H1 (cell line): ENCODE measurements around the gene CSAD. TPM values are rescaled to one million over a fixed set of nuclear protein-coding genes. Genes with fewer than 3 reads are reported as not detected.

Experiments
- CTCF ChIA-PET: fragments of 300-600 bp; sonication (Branson Sonifier 250); formaldehyde crosslinking; loops from one replicate; lab custom pipeline; 2021; ENCODE audit not compliant: partially characterized antibody; lab: Charles Lee
- POLR2A ChIA-PET: fragments of 300-600 bp; sonication (Branson Sonifier 250); formaldehyde crosslinking; loops from one replicate; lab custom pipeline; 2021; ENCODE audit warnings: inconsistent platforms; ENCODE audit not compliant: partially characterized antibody; lab: Charles Lee
- DNase-seq, 2 experiments: peaks; one replicate each; pipeline versions ENCODE4 v3.0.0 to v3.0.0-alpha.2; 2010 to 2022; ENCODE audit warnings: low spot score in 2 of 2, low read depth in 1 of 2, mixed read lengths in 1 of 2
- FAIRE-seq: peaks from 2 replicates; lab custom pipeline; 2011; peaks lifted over from hg19 to GRCh38; lab: Jason Lieb, UNC
- H2AFZ ChIP-seq: 2 replicates; pipeline ENCODE4 v1.8.1; 2012; ENCODE audit warnings: low read length, inconsistent platforms
- H2AK5ac ChIP-seq: 2 replicates; pipeline ENCODE4 v1.6.1; 2013; ENCODE audit warnings: low read depth, low read length
- H2BK120ac ChIP-seq: replicated peaks from 2 replicates; pipeline ENCODE3; 2013; ENCODE audit warnings: low read depth, low read length, inconsistent platforms
- H2BK12ac ChIP-seq: 2 replicates; pipeline ENCODE4 v1.6.1; 2013; ENCODE audit warnings: low read depth, low read length
- H2BK15ac ChIP-seq: 2 replicates; pipeline ENCODE4 v1.6.1; 2013; ENCODE audit warnings: low read length
- H2BK20ac ChIP-seq: 2 replicates; pipeline ENCODE4 v1.6.1; 2013; ENCODE audit warnings: low read length
- H2BK5ac ChIP-seq: 2 replicates; pipeline ENCODE4 v1.6.1; 2013; ENCODE audit warnings: low read depth, low read length
- H3K14ac ChIP-seq: 2 replicates; pipeline ENCODE4 v1.6.1; 2013; ENCODE audit warnings: inconsistent platforms; ENCODE audit not compliant: insufficient read length
- H3K18ac ChIP-seq: 2 replicates; pipeline ENCODE4 v1.6.1; 2013; ENCODE audit warnings: low read length; ENCODE audit errors: extremely low read depth
- H3K23ac ChIP-seq: 2 replicates; pipeline ENCODE4 v1.6.1; 2013; ENCODE audit warnings: inconsistent platforms; ENCODE audit not compliant: insufficient read length
- H3K23me2 ChIP-seq: 2 replicates; pipeline ENCODE4 v1.6.1; 2013; ENCODE audit warnings: low read depth, low read length
- H3K27ac ChIP-seq: 2 replicates; pipeline ENCODE4 v1.6.1; 2011; ENCODE audit warnings: low read depth, low read length, inconsistent platforms
- H3K27me3 ChIP-seq, 4 experiments: replicated peaks in 1 of 4; 1 replicate in 1 of 4; 2 replicates in 3 of 4; pipeline versions ENCODE4 v1.6.1 to v1.8.1; 2011 to 2013; ENCODE audit warnings: low read length in 3 of 4, mild to moderate bottlenecking in 3 of 4, inconsistent platforms in 2 of 4, mixed read lengths in 2 of 4, moderate library complexity in 1 of 4; ENCODE audit not compliant: control insufficient read depth in 3 of 4, insufficient read depth in 3 of 4; ENCODE audit errors: extremely low read depth in 1 of 4
- H3K36me3 ChIP-seq, 4 experiments: 2 replicates each; pipeline versions ENCODE4 v1.6.1 to v1.8.1; 2011 to 2013; ENCODE audit warnings: mild to moderate bottlenecking in 4 of 4, low read length in 3 of 4, moderate library complexity in 2 of 4, control low read depth in 1 of 4, inconsistent platforms in 1 of 4; ENCODE audit not compliant: insufficient read depth in 4 of 4, control insufficient read depth in 2 of 4
- H3K4ac ChIP-seq: replicated peaks from 2 replicates; pipeline ENCODE3; 2013; ENCODE audit warnings: low read length, low read depth, mixed read lengths, inconsistent platforms; ENCODE audit not compliant: insufficient read length
- H3K4me1 ChIP-seq, 4 experiments: replicated peaks in 1 of 4; 1 replicate in 1 of 4; 2 replicates in 3 of 4; pipeline versions ENCODE4 v1.6.1 to v1.8.1; 2011 to 2013; ENCODE audit warnings: low read length in 3 of 4, inconsistent platforms in 2 of 4, mixed read lengths in 1 of 4; ENCODE audit not compliant: insufficient read depth in 4 of 4, control insufficient read depth in 3 of 4
- H3K4me2 ChIP-seq, 2 experiments: 2 replicates each; pipeline versions ENCODE4 v1.6.1 to v1.8.1; 2011 to 2013; ENCODE audit warnings: low read depth in 2 of 2, low read length in 2 of 2, control low read depth in 1 of 2, inconsistent platforms in 1 of 2, mild to moderate bottlenecking in 1 of 2; ENCODE audit not compliant: insufficient read depth in 1 of 2
- H3K4me3 ChIP-seq, 4 experiments: fragments of 200-600, 300-600 bp in 1 of 4; sonication (generic), shearing (Covaris generic), sonication (Bioruptor Twin) in 1 of 4; 2 replicates each; pipeline versions ENCODE4 v1.5.1 to v1.8.1; 2011 to 2016; ENCODE audit warnings: low read length in 4 of 4, low read depth in 3 of 4, control low read depth in 2 of 4, inconsistent platforms in 2 of 4, mild to moderate bottlenecking in 2 of 4, mixed read lengths in 1 of 4, moderate library complexity in 1 of 4; ENCODE audit not compliant: insufficient read depth in 2 of 4; ENCODE audit errors: extremely low read depth in 1 of 4
- H3K56ac ChIP-seq: replicated peaks from 2 replicates; pipeline ENCODE3; 2013; ENCODE audit warnings: low read depth, mild to moderate bottlenecking, mixed read lengths, low read length, inconsistent platforms; ENCODE audit not compliant: insufficient read length
- H3K79me1 ChIP-seq: 2 replicates; pipeline ENCODE4 v1.6.1; 2013; ENCODE audit warnings: low read depth, low read length, control low read depth
- H3K79me2 ChIP-seq, 2 experiments: 2 replicates each; pipeline versions ENCODE4 v1.6.1 to v1.8.1; 2012 to 2013; ENCODE audit warnings: low read length in 2 of 2, mild to moderate bottlenecking in 2 of 2, inconsistent platforms in 1 of 2; ENCODE audit not compliant: insufficient read depth in 2 of 2, control insufficient read depth in 1 of 2
- H3K9ac ChIP-seq, 4 experiments: replicated peaks in 1 of 4; 1 replicate in 1 of 4; 2 replicates in 3 of 4; pipeline versions ENCODE4 v1.6.1 to v1.8.1; 2011 to 2013; ENCODE audit warnings: low read depth in 3 of 4, low read length in 3 of 4, control low read depth in 2 of 4, mild to moderate bottlenecking in 2 of 4, moderate library complexity in 2 of 4, inconsistent platforms in 1 of 4; ENCODE audit errors: extremely low read depth in 1 of 4
- H3K9me3 ChIP-seq, 2 experiments: 2 replicates each; pipeline versions ENCODE4 v1.6.1 to v1.8.1; 2012 to 2013; ENCODE audit warnings: mild to moderate bottlenecking in 2 of 2, moderate library complexity in 2 of 2, control low read depth in 1 of 2, inconsistent platforms in 1 of 2, low read depth in 1 of 2, low read length in 1 of 2, mixed read lengths in 1 of 2; ENCODE audit not compliant: insufficient read depth in 2 of 2
- H4K20me1 ChIP-seq, 2 experiments: replicated peaks in 1 of 2; 2 replicates each; pipeline versions ENCODE3 to v1.8.1; 2011 to 2013; ENCODE audit warnings: inconsistent platforms in 2 of 2, low read length in 2 of 2, mild to moderate bottlenecking in 1 of 2; ENCODE audit not compliant: insufficient read depth in 2 of 2, control insufficient read depth in 1 of 2
- H4K5ac ChIP-seq: 2 replicates; pipeline ENCODE4 v1.6.1; 2013; ENCODE audit warnings: low read length, low read depth, mixed read lengths, inconsistent platforms; ENCODE audit not compliant: insufficient read length
- H4K8ac ChIP-seq: 2 replicates; pipeline ENCODE4 v1.8.0; 2013; ENCODE audit warnings: mild to moderate bottlenecking, moderate library complexity, low read length, inconsistent platforms; ENCODE audit not compliant: insufficient read depth; ENCODE audit errors: extremely low read depth
- H4K91ac ChIP-seq: replicated peaks from 2 replicates; pipeline ENCODE3; 2013; ENCODE audit warnings: low read length, mixed read lengths, inconsistent platforms; ENCODE audit not compliant: insufficient read length
- EZH2 ChIP-seq: fragments of 200-600 bp; sonication (generic); IDR thresholded peaks from 2 replicates; pipeline ENCODE4 v1.7.1; 2012; ENCODE audit warnings: low read depth, mild to moderate bottlenecking, moderate library complexity, low read length, inconsistent platforms; ENCODE audit not compliant: severe bottlenecking
- TAF7 ChIP-seq: optimal IDR thresholded peaks from 2 replicates; pipeline ENCODE3; 2011; ENCODE audit warnings: low read depth, mild to moderate bottlenecking, inconsistent platforms, low read length, moderate library complexity, borderline replicate concordance
- WGBS, 2 experiments: shearing (Covaris generic) in 1 of 2; methylation state at CpG; one replicate each; pipeline versions ENCODE4 v1.1.6 to v1.1.7; 2013 to 2015; ENCODE audit warnings: low lambda C conversion rate in 2 of 2, mixed read lengths in 2 of 2, inconsistent platforms in 1 of 2, low coverage in 1 of 2, missing lambda C conversion rate in 1 of 2; ENCODE audit not compliant: insufficient replicate concordance in 2 of 2, insufficient coverage in 1 of 2, insufficient read length in 1 of 2; ENCODE audit errors: extremely low coverage in 1 of 2, missing lambda C conversion rate in 1 of 2; 5-methylcytosine and 5-hydroxymethylcytosine counted together
- polyA plus RNA-seq, 7 experiments: library from polyadenylated mRNA; depleted of rRNA in 3 of 7; stranded (reverse) in 5 of 7; unstranded in 2 of 7; fragments of >200 nt in 5 of 7; fragments of 200-250 nt in 2 of 7; gene quantifications; 1 replicate in 5 of 7; 2 replicates in 1 of 7; 4 replicates in 1 of 7; pipeline versions ENCODE4 v1.2.1 to v1.2.3, GENCODE V29; 2011 to 2013; ENCODE audit warnings: missing spikeins in 2 of 7, mixed read lengths in 2 of 7
- total RNA-seq: library from RNA; stranded (reverse); fragmentation: NEBNext Ultra II Directional; extraction: Animal tissue kit (Norgen Biotek cat#: 25700); gene quantifications from 2 replicates; pipeline ENCODE4 v1.2.1, GENCODE V29; 2021

The CSAD gene
- total and polyA plus RNA-seq, 2 of the 8 experiments (the other 6 are each of a cell fraction or from before 2014, with no cell fraction given): 8.8 to 11.3 TPM

DNA sequence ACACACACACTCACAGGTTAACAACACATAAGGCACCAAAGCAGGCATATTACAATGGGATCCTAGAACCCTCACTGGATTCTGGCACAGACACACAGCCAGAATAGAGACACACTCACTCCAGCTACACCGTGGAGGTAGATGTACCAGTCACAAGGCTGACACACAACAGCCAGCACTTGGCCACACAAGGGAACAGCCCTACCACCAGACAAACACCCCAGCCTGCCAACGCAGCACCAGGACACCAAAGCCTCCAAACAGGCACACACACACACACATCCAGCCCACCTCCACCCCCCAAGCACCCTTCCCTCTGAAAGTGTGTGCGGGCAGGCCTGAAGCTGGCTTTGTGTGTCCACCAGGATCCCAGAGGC, 37.2 kb upstream of the CSAD start:
- TF ChIP-seq TAF7: no peak
- TF ChIP-seq EZH2: peak; percentile 21

More for the DNA sequence above, 37.2 kb upstream of the CSAD start:
- Histone ChIP-seq H2BK15ac (peak overlapping the region; percentile 98; the same call in 1 of the 2 replicates), H3K4ac (peak overlapping the region; percentile 98), H3K27ac (peak overlapping the region; percentile 72; the same call in 1 of the 2 replicates), H3K79me1 (peaks cover 17% of the 10 kb centered on the region), H2BK5ac (peak overlapping the region; percentile 100), H3K23me2 (peaks cover 26% of the 10 kb centered on the region), H4K5ac (peak overlapping the region; percentile 91), H2BK20ac (peak overlapping the region; percentile 99), H3K9me3 (no peaks in the 10 kb centered on the region), H3K4me3 (peak overlapping the region; percentile 84 to 97 (median 88); a peak in 6 of 8 replicates), H4K20me1 (peaks cover 0 to 4% of the 10 kb centered on the region in 2 experiments), H3K4me2 (peak overlapping the region; percentile 99 to 100), H2AK5ac (peak overlapping the region; percentile 83; the same call in 1 of the 2 replicates), H3K9ac (peak overlapping the region in 2 of 4 experiments; percentile 9 to 55; a peak in 4 of 7 replicates), H3K23ac (peak overlapping the region; percentile 23), H3K14ac (peak overlapping the region; percentile 0), H2BK120ac (peak overlapping the region; percentile 93), H3K27me3 (peaks cover 0 to 3% (median 0%) of the 10 kb centered on the region in 4 experiments; a peak in 1 of 7 replicates), H3K56ac (peak overlapping the region; percentile 49), H4K8ac (no peak overlapping the region), H2BK12ac (peak overlapping the region; percentile 100), H4K91ac (peak overlapping the region; percentile 99), H3K36me3 (peaks cover 4 to 20% (median 10%) of the 10 kb centered on the region in 4 experiments), H2AFZ (no peak overlapping the region), H3K18ac (peak overlapping the region; percentile 100), H3K79me2 (peaks cover 16 to 36% of the 10 kb centered on the region in 2 experiments), H3K4me1 (peaks cover 26 to 64% (median 47%) of the 10 kb centered on the region in 4 experiments)
- WGBS, 2 experiments: 13% methylated on average over 3 of the region's 3 CpGs; no CpG with 5 or more reads in 1 of the 2 experiments
- POLR2A ChIA-PET: interaction anchor here (0.7 to 13.6 kb wide), 25 partner anchors 9 to 284 kb away, joined by 3 to 151 read pairs (median 4); partner anchors contain the start of genes AAAS, CSAD, EIF4B and ESPL1
- CTCF ChIA-PET: interaction anchor here (1.3 to 22.3 kb wide), 7 partner anchors 7 to 164 kb away, joined by 3 to 654 read pairs (median 198); partner anchors contain the start of genes AAAS, ESPL1, MYG1 and PFDN5
- DNase-seq: no peak
- FAIRE-seq: no peak
